OCI-LY1 (cell line): ENCODE results near the gene CASQ2.

ENCODE experiments used
- H2AFZ ChIP-seq: fragments of 200-600 bp; sonication (generic), shearing (Covaris generic); 2 replicates; pipeline ENCODE4 v1.6.0; 2014; ENCODE audit warnings: antibody characterized with exemption, mild to moderate bottlenecking, low read length
- H3F3A ChIP-seq: fragments of 200-600 bp; sonication (generic), shearing (Covaris generic); 2 replicates; pipeline ENCODE4 v1.6.0; 2014; ENCODE audit warnings: mild to moderate bottlenecking, antibody characterized with exemption, low read length, moderate library complexity; ENCODE audit not compliant: insufficient read depth
- H3K27ac ChIP-seq: fragments of 200-600 bp; sonication (generic); 2 replicates; pipeline ENCODE4 v1.5.1; 2014; ENCODE audit warnings: low read length, mixed run types, mild to moderate bottlenecking, low read depth; ENCODE audit not compliant: poor library complexity, severe bottlenecking
- H3K27me3 ChIP-seq: fragments of 200-600 bp; sonication (generic); 2 replicates; pipeline ENCODE4 v1.6.0; 2014; ENCODE audit warnings: antibody characterized with exemption, mild to moderate bottlenecking, low read length, moderate library complexity; ENCODE audit not compliant: insufficient read depth
- H3K36me3 ChIP-seq: fragments of 200-600 bp; sonication (generic); 2 replicates; pipeline ENCODE4 v1.6.1; 2014; ENCODE audit warnings: mild to moderate bottlenecking, antibody characterized with exemption, low read length, moderate library complexity, mixed read lengths; ENCODE audit not compliant: insufficient read depth
- H3K4me1 ChIP-seq: fragments of 200-600 bp; sonication (generic); 2 replicates; pipeline ENCODE4 v1.5.1; 2014; ENCODE audit warnings: mild to moderate bottlenecking, low read length, moderate library complexity; ENCODE audit not compliant: insufficient read depth, severe bottlenecking
- H3K4me2 ChIP-seq: fragments of 200-600 bp; sonication (generic), shearing (Covaris generic); 2 replicates; pipeline ENCODE4 v1.6.1; 2014; ENCODE audit warnings: low read length
- H3K4me3 ChIP-seq: fragments of 200-600 bp; sonication (generic); 2 replicates; pipeline ENCODE4 v1.5.1; 2014; ENCODE audit warnings: low read length, low read depth, mild to moderate bottlenecking, mixed read lengths; ENCODE audit not compliant: poor library complexity, severe bottlenecking
- H3K79me2 ChIP-seq: fragments of 200-600 bp; shearing (Covaris generic); 2 replicates; pipeline ENCODE4 v1.6.1; 2016; ENCODE audit warnings: mixed run types, low read length, mixed read lengths; ENCODE audit not compliant: insufficient read depth
- H3K9ac ChIP-seq: fragments of 200-600 bp; sonication (generic), shearing (Covaris generic); 2 replicates; pipeline ENCODE4 v1.6.1; 2014; ENCODE audit warnings: mild to moderate bottlenecking, low read length, mixed read lengths
- H3K9me2 ChIP-seq: fragments of 200-600 bp; sonication (generic), shearing (Covaris generic); 2 replicates; pipeline ENCODE4 v1.6.1; 2014; ENCODE audit warnings: low read depth, mild to moderate bottlenecking, low read length, mixed read lengths
- H3K9me3 ChIP-seq: fragments of 200-600 bp; shearing (Covaris generic); 2 replicates; pipeline ENCODE4 v1.6.1; 2014; ENCODE audit warnings: low read length, mixed read lengths
- H4K20me1 ChIP-seq: fragments of 200-600 bp; sonication (generic), shearing (Covaris generic); 2 replicates; pipeline ENCODE4 v1.6.0; 2016; ENCODE audit warnings: mild to moderate bottlenecking, low read length; ENCODE audit not compliant: insufficient read depth
- CTCF ChIP-seq: fragments of 200-600 bp; sonication (generic), shearing (Covaris generic); IDR thresholded peaks from 2 replicates; pipeline ENCODE4 v1.5.1; 2017; ENCODE audit warnings: mild to moderate bottlenecking, antibody characterized with exemption, low read length, moderate library complexity, mixed read lengths
- EZH2 ChIP-seq: fragments of 200-600 bp; sonication (generic), shearing (Covaris generic); IDR thresholded peaks from 2 replicates; pipeline ENCODE4 v1.8.0; 2017; ENCODE audit warnings: borderline replicate concordance, mixed run types, mild to moderate bottlenecking, antibody characterized with exemption, low read length, moderate library complexity, mixed read lengths

CASQ2 gene

GRCh38 chr1:115748401-115749150 lies 19.9 kb downstream of the CASQ2 start:
- TF ChIP-seq EZH2 (no peak), CTCF (no peak)
- H3K27me3 ChIP-seq = no peaks in the 10 kb centered on the region
- H3K79me2 ChIP-seq = no peaks in the 10 kb centered on the region
- H3K36me3 ChIP-seq = no peaks in the 10 kb centered on the region
- no peaks in the 10 kb centered on the region for H4K20me1 ChIP-seq
- no peaks in the 10 kb centered on the region for H3K9me3 ChIP-seq
- no peak overlapping the region for H2AFZ ChIP-seq
- H3K27ac ChIP-seq = no peak overlapping the region
- H3K4me3 ChIP-seq = no peak overlapping the region
- no peak overlapping the region for H3K4me2 ChIP-seq
- no peaks in the 10 kb centered on the region for H3F3A ChIP-seq
- no peak overlapping the region for H3K9ac ChIP-seq
- H3K4me1 ChIP-seq = no peaks in the 10 kb centered on the region
- no peaks in the 10 kb centered on the region for H3K9me2 ChIP-seq

- Histone ChIP-seq H3K27me3 (no peaks in the 10 kb centered on the region), H3K27ac (no peak overlapping the region), H3K9me3 (no peaks in the 10 kb centered on the region), H3K36me3 (no peaks in the 10 kb centered on the region), H4K20me1 (no peaks in the 10 kb centered on the region), H3K79me2 (no peaks in the 10 kb centered on the region), H3K9ac (no peak overlapping the region), H3K4me3 (no peak overlapping the region), H3K4me2 (no peak overlapping the region), H2AFZ (no peak overlapping the region), H3F3A (no peaks in the 10 kb centered on the region), H3K4me1 (no peaks in the 10 kb centered on the region), H3K9me2 (no peaks in the 10 kb centered on the region)
- no peak for TF ChIP-seq CTCF
- no peak for TF ChIP-seq EZH2
Measured at GRCh38 chr1:115746021-115746690, 22.4 kb downstream of the CASQ2 start.

- no peaks in the 10 kb centered on the region for H3K27me3 ChIP-seq
- no peaks in the 10 kb centered on the region for H3K36me3 ChIP-seq
- H3K4me2 ChIP-seq = no peak overlapping the region
- TF ChIP-seq EZH2 = no peak
- TF ChIP-seq CTCF = no peak
- no peaks in the 10 kb centered on the region for H3K79me2 ChIP-seq
- H3K4me1 ChIP-seq = no peaks in the 10 kb centered on the region
- no peak overlapping the region for H2AFZ ChIP-seq
- H3F3A ChIP-seq = no peaks in the 10 kb centered on the region
- H3K9ac ChIP-seq = no peak overlapping the region
- no peaks in the 10 kb centered on the region for H3K9me2 ChIP-seq
- no peak overlapping the region for H3K27ac ChIP-seq
- no peak overlapping the region for H3K4me3 ChIP-seq
- no peaks in the 10 kb centered on the region for H4K20me1 ChIP-seq
- H3K9me3 ChIP-seq = no peaks in the 10 kb centered on the region
Measured at GRCh38 chr1:115744646-115745275, 23.8 kb downstream of the CASQ2 start.
